Measurements from ENCODE around the gene GLDN.

The GLDN gene

GRCh38 chr15:51403946-51404695 lies 62.7 kb downstream of the GLDN start:
- TF ChIP-seq CEBPB (IDR thresholded peaks at IDR 0.05) (no peak), REST (IDR thresholded peaks at IDR 0.05; ENCODE audit: low read depth) (no peak), YY1 (IDR thresholded peaks at IDR 0.05; ENCODE audit: low read depth) (no peak), EP300 (IDR thresholded peaks at IDR 0.05; ENCODE audit: borderline replicate concordance) (no peak), TAF1 (IDR thresholded peaks at IDR 0.05; ENCODE audit: low read depth) (no peak), NFIC (IDR thresholded peaks at IDR 0.05) (no peak), TEAD4 (IDR thresholded peaks at IDR 0.05) (no peak), MAX (IDR thresholded peaks at IDR 0.05) (no peak), ZBTB7A (IDR thresholded peaks at IDR 0.05; ENCODE audit: low read depth) (no peak)

GRCh38 chr15:51405693-51406523 lies 64.5 kb downstream of the GLDN start:
- no peak for TF ChIP-seq NFIC (IDR thresholded peaks at IDR 0.05)
- no peak for TF ChIP-seq ZBTB7A (IDR thresholded peaks at IDR 0.05; ENCODE audit: low read depth)
- TF ChIP-seq FOXM1 (IDR thresholded peaks at IDR 0.05; ENCODE audit: borderline replicate concordance, low read depth) = no peak
- TF ChIP-seq CREB1 (IDR thresholded peaks at IDR 0.05; ENCODE audit: low read depth) = no peak
- no peak for TF ChIP-seq YY1 (IDR thresholded peaks at IDR 0.05; ENCODE audit: low read depth)
- TF ChIP-seq CEBPB (IDR thresholded peaks at IDR 0.05) = no peak
- no peak for TF ChIP-seq EP300 (IDR thresholded peaks at IDR 0.05; ENCODE audit: borderline replicate concordance)

- TF ChIP-seq FOXM1 (IDR thresholded peaks at IDR 0.05; ENCODE audit: borderline replicate concordance, low read depth) = no peak
- TF ChIP-seq RAD21 (IDR thresholded peaks at IDR 0.05; ENCODE audit: low read depth) = no peak
- TF ChIP-seq MAX (IDR thresholded peaks at IDR 0.05) = no peak
- TF ChIP-seq NFIC (IDR thresholded peaks at IDR 0.05) = no peak
- no peak for TF ChIP-seq TAF1 (IDR thresholded peaks at IDR 0.05; ENCODE audit: low read depth)
- no peak for TF ChIP-seq CREB1 (IDR thresholded peaks at IDR 0.05; ENCODE audit: low read depth)
- no peak for TF ChIP-seq TEAD4 (IDR thresholded peaks at IDR 0.05)
- TF ChIP-seq EP300 (IDR thresholded peaks at IDR 0.05; ENCODE audit: borderline replicate concordance) = no peak
- TF ChIP-seq YY1 (IDR thresholded peaks at IDR 0.05; ENCODE audit: low read depth) = no peak
- TF ChIP-seq ZBTB7A (IDR thresholded peaks at IDR 0.05; ENCODE audit: low read depth) = no peak
- TF ChIP-seq REST (IDR thresholded peaks at IDR 0.05; ENCODE audit: low read depth) = no peak
- no peak for TF ChIP-seq CEBPB (IDR thresholded peaks at IDR 0.05)
Observed at GRCh38 chr15:51414256-51414860, 72.9 kb downstream of the GLDN start.

- TF ChIP-seq CREB1 (IDR thresholded peaks at IDR 0.05; ENCODE audit: low read depth) (no peak), MAX (IDR thresholded peaks at IDR 0.05) (no peak), REST (IDR thresholded peaks at IDR 0.05; ENCODE audit: low read depth) (no peak), ZBTB7A (IDR thresholded peaks at IDR 0.05; ENCODE audit: low read depth) (no peak), TAF1 (IDR thresholded peaks at IDR 0.05; ENCODE audit: low read depth) (no peak), FOXM1 (IDR thresholded peaks at IDR 0.05; ENCODE audit: borderline replicate concordance, low read depth) (no peak), TCF12 (IDR thresholded peaks at IDR 0.05; ENCODE audit: low read depth) (no peak), EGR1 (IDR thresholded peaks at IDR 0.05) (no peak), NFIC (IDR thresholded peaks at IDR 0.05) (no peak), RAD21 (IDR thresholded peaks at IDR 0.05; ENCODE audit: low read depth) (no peak), EP300 (IDR thresholded peaks at IDR 0.05; ENCODE audit: borderline replicate concordance) (no peak), USF1 (IDR thresholded peaks at IDR 0.05) (no peak), YY1 (IDR thresholded peaks at IDR 0.05; ENCODE audit: low read depth) (no peak), CEBPB (IDR thresholded peaks at IDR 0.05) (no peak), TEAD4 (IDR thresholded peaks at IDR 0.05) (no peak)
Observed at GRCh38 chr15:51416129-51416528, 74.7 kb downstream of the GLDN start.

Measured in Ishikawa (cell line).